ENCODE measurements around the gene VGLL3.

DNA sequence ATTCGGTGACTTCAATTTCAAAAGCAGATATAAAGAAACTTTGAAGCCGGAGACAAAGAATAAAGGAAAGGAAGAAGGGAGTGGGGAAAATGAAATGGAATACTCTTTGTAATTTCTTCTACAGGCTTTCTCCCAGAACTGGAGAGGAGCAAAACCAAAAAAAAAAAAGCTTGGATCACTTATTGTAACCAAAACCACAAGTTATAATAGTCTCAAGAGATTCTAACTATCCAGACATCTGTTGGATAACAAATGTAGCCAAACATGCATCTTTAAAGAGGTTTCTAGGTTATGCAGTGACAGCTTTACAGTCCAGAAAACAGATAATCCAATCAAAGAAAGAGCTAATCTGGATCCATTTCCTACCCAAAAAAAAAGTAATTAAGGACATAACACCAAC is 36.2 kb downstream of the VGLL3 start:
- TF ChIP-seq, protein P1, sequence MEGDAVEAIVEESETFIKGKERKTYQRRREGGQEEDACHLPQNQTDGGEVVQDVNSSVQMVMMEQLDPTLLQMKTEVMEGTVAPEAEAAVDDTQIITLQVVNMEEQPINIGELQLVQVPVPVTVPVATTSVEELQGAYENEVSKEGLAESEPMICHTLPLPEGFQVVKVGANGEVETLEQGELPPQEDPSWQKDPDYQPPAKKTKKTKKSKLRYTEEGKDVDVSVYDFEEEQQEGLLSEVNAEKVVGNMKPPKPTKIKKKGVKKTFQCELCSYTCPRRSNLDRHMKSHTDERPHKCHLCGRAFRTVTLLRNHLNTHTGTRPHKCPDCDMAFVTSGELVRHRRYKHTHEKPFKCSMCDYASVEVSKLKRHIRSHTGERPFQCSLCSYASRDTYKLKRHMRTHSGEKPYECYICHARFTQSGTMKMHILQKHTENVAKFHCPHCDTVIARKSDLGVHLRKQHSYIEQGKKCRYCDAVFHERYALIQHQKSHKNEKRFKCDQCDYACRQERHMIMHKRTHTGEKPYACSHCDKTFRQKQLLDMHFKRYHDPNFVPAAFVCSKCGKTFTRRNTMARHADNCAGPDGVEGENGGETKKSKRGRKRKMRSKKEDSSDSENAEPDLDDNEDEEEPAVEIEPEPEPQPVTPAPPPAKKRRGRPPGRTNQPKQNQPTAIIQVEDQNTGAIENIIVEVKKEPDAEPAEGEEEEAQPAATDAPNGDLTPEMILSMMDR (IDR thresholded peaks at IDR 0.05; ENCODE audit: low read depth, low read length), result no peak
- TF ChIP-seq POLR2A (IDR thresholded peaks at IDR 0.05; ENCODE audit: extremely low read depth, insufficient read length), result no peak
- TF ChIP-seq MYC (IDR thresholded peaks at IDR 0.05; ENCODE audit: low read depth, low read length), result no peak
- TF ChIP-seq, protein P2, sequence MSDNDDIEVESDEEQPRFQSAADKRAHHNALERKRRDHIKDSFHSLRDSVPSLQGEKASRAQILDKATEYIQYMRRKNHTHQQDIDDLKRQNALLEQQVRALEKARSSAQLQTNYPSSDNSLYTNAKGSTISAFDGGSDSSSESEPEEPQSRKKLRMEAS (IDR thresholded peaks at IDR 0.05; ENCODE audit: low read depth, low read length), result no peak
